ENCODE data around the gene SNX7. TPM values are rescaled to one million over a fixed set of nuclear protein-coding genes. Genes with fewer than 3 reads are reported as not detected.

SNX7 gene
- total RNA-seq, 1 experiment from 2014 or later = 17.5 TPM

DNA sequence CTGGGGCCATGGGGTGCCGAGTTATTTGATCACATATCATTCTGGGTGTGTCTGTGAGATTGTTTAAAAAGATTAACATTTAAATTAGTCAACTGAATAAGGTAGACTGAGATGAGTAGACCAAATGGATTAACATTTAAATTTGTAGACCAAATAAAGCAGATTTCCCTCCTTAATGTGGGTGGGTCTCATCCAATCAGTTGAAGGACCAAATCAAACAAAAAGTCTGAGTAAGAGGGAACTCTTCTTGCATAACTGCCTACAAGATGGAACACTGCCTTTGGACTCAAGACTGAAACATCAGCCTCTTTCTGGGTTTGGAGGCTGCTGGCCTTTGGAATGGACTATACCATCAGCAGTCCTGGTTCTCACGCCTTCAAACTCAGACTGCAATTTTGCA, 17.0 kb upstream of the SNX7 start:
- no peaks in the 10 kb centered on the region for H3K9me3 Mint-ChIP-seq (ENCODE audit: unreplicated experiment)
- BruUV-seq (replicated peaks) = no TSS peak
- H3K27me3 Mint-ChIP-seq (ENCODE audit: insufficient read depth, unreplicated experiment) = peaks cover 3% of the 10 kb centered on the region
- DNase-seq = no peak
- Histone ChIP-seq H3K36me3 (ENCODE audit: control insufficient read depth, insufficient read depth, low read length) (no peaks in the 10 kb centered on the region), H3K27me3 (replicated peaks; ENCODE audit: control insufficient read depth, insufficient read depth, low read length) (no peaks in the 10 kb centered on the region), H3K4me1 (no peaks in the 10 kb centered on the region), H3K9me3 (no peaks in the 10 kb centered on the region), H3K4me3 (ENCODE audit: low read depth, low read length) (no peak overlapping the region)
- TF ChIP-seq, protein P1, sequence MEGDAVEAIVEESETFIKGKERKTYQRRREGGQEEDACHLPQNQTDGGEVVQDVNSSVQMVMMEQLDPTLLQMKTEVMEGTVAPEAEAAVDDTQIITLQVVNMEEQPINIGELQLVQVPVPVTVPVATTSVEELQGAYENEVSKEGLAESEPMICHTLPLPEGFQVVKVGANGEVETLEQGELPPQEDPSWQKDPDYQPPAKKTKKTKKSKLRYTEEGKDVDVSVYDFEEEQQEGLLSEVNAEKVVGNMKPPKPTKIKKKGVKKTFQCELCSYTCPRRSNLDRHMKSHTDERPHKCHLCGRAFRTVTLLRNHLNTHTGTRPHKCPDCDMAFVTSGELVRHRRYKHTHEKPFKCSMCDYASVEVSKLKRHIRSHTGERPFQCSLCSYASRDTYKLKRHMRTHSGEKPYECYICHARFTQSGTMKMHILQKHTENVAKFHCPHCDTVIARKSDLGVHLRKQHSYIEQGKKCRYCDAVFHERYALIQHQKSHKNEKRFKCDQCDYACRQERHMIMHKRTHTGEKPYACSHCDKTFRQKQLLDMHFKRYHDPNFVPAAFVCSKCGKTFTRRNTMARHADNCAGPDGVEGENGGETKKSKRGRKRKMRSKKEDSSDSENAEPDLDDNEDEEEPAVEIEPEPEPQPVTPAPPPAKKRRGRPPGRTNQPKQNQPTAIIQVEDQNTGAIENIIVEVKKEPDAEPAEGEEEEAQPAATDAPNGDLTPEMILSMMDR (IDR thresholded peaks at IDR 0.05; ENCODE audit: insufficient read depth in 1 of 2, low read depth in 1 of 2, low read length in 1 of 2, severe bottlenecking in 1 of 2, unreplicated experiment in 1 of 2) = no peak
- no peak overlapping the region for H3K4me3 Mint-ChIP-seq (ENCODE audit: unreplicated experiment)
- no peaks in the 10 kb centered on the region for H3K4me1 Mint-ChIP-seq (ENCODE audit: low read depth, unreplicated experiment)
- CTCF ChIA-PET = no interaction called here
- POLR2A ChIA-PET = no interaction called here
- no peaks in the 10 kb centered on the region for H3K36me3 Mint-ChIP-seq (ENCODE audit: insufficient read depth, unreplicated experiment)
- intact Hi-C loops (cut with micrococcal nuclease; ENCODE audit: unreplicated experiment) = no loop called here
- no peak overlapping the region for H3K27ac Mint-ChIP-seq (ENCODE audit: unreplicated experiment)

GRCh38 chr1:98651116-98651632, 10.3 kb upstream of the SNX7 start:
- POLR2A ChIA-PET = no interaction called here
- Histone ChIP-seq H3K9me3 (no peaks in the 10 kb centered on the region), H3K4me3 (ENCODE audit: low read depth, low read length) (no peak overlapping the region), H3K4me1 (no peaks in the 10 kb centered on the region), H3K36me3 (ENCODE audit: control insufficient read depth, insufficient read depth, low read length) (no peaks in the 10 kb centered on the region), H3K27me3 (replicated peaks; ENCODE audit: control insufficient read depth, insufficient read depth, low read length) (no peaks in the 10 kb centered on the region)
- CTCF ChIA-PET = no interaction called here
- TF ChIP-seq, protein P1 (IDR thresholded peaks at IDR 0.05; ENCODE audit: insufficient read depth in 1 of 2, low read depth in 1 of 2, low read length in 1 of 2, severe bottlenecking in 1 of 2, unreplicated experiment in 1 of 2) = no peak
- Mint-ChIP-seq H3K27ac (ENCODE audit: unreplicated experiment) (no peak overlapping the region), H3K4me3 (ENCODE audit: unreplicated experiment) (no peak overlapping the region), H3K27me3 (ENCODE audit: insufficient read depth, unreplicated experiment) (no peaks in the 10 kb centered on the region), H3K36me3 (ENCODE audit: insufficient read depth, unreplicated experiment) (no peaks in the 10 kb centered on the region), H3K4me1 (ENCODE audit: low read depth, unreplicated experiment) (no peaks in the 10 kb centered on the region), H3K9me3 (ENCODE audit: unreplicated experiment) (no peaks in the 10 kb centered on the region)
- DNase-seq = no peak
- intact Hi-C loops (cut with micrococcal nuclease; ENCODE audit: unreplicated experiment) = no loop called here
- BruUV-seq (replicated peaks) = no TSS peak

GRCh38 chr1:98653123-98653522, 8.4 kb upstream of the SNX7 start:
- Histone ChIP-seq H3K4me3 (ENCODE audit: low read depth, low read length) (no peak overlapping the region), H3K4me1 (no peaks in the 10 kb centered on the region), H3K27me3 (replicated peaks; ENCODE audit: control insufficient read depth, insufficient read depth, low read length) (no peaks in the 10 kb centered on the region), H3K36me3 (ENCODE audit: control insufficient read depth, insufficient read depth, low read length) (no peaks in the 10 kb centered on the region), H3K9me3 (no peaks in the 10 kb centered on the region)
- DNase-seq = no peak
- TF ChIP-seq, protein P1 (IDR thresholded peaks at IDR 0.05; ENCODE audit: insufficient read depth in 1 of 2, low read depth in 1 of 2, low read length in 1 of 2, severe bottlenecking in 1 of 2, unreplicated experiment in 1 of 2) = no peak
- no peak overlapping the region for H3K27ac Mint-ChIP-seq (ENCODE audit: unreplicated experiment)
- H3K36me3 Mint-ChIP-seq (ENCODE audit: insufficient read depth, unreplicated experiment) = no peaks in the 10 kb centered on the region
- no TSS peak for BruUV-seq (replicated peaks)
- H3K9me3 Mint-ChIP-seq (ENCODE audit: unreplicated experiment) = no peaks in the 10 kb centered on the region
- no peak overlapping the region for H3K4me3 Mint-ChIP-seq (ENCODE audit: unreplicated experiment)
- POLR2A ChIA-PET = no interaction called here
- CTCF ChIA-PET = no interaction called here
- no peaks in the 10 kb centered on the region for H3K4me1 Mint-ChIP-seq (ENCODE audit: low read depth, unreplicated experiment)
- intact Hi-C loops (cut with micrococcal nuclease; ENCODE audit: unreplicated experiment) = no loop called here
- no peaks in the 10 kb centered on the region for H3K27me3 Mint-ChIP-seq (ENCODE audit: insufficient read depth, unreplicated experiment)

Measured in Caco-2 (cell line).